ENCODE measurements around the gene FABP3.
A peak's percentile ranks its signal among the peaks of the same experiment; 100 is the strongest.

The FABP3 gene

DNA sequence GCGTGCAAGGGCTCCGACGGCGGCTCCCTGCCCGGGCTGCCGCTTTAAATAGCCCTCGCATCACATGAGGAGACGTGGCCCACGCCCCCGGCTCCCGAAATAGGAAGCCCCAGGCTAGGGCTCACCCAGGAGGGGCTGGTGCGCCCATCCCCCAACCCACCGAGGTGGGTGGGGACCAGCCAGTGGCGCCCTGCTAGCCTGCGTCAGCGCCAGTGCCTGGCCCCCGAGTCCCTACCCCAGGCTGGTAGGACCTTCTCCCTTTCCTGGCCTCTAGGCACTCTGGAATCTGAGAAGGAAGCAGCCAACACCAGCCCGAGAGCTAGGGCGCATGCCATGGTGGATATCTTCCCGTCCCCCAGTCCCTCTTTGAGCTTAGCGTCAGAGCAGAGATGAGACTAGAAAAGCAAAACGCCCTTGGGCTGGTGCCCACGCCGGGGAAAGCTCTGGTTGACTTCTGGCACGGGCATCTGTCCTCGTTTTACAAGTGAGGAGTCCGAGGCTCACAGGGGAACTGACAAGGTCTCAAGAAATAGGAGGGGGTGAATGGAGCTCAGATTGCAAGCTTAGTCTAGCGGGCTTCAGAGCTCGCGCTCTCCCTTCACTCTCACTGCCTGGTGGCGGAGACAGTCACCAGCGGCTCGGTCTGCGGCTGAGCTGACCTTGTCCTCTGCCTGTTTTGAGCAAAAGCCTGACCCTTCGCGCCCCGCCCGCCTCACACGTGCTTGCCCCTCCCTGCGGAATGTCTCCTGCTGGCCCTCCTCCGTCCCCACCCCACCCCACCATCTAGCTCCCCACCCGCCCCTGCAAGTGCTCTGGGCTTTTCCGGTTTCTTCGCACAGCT is at the start of gene FABP3:
Gene FABP3, minus strand, starts transcription at position 21 of the 841 bp plus-strand sequence. CDS start 62 bp downstream, outside the sequence.
- DNase-seq (ENCODE audit: low spot score), result peak; percentile 26

DNA sequence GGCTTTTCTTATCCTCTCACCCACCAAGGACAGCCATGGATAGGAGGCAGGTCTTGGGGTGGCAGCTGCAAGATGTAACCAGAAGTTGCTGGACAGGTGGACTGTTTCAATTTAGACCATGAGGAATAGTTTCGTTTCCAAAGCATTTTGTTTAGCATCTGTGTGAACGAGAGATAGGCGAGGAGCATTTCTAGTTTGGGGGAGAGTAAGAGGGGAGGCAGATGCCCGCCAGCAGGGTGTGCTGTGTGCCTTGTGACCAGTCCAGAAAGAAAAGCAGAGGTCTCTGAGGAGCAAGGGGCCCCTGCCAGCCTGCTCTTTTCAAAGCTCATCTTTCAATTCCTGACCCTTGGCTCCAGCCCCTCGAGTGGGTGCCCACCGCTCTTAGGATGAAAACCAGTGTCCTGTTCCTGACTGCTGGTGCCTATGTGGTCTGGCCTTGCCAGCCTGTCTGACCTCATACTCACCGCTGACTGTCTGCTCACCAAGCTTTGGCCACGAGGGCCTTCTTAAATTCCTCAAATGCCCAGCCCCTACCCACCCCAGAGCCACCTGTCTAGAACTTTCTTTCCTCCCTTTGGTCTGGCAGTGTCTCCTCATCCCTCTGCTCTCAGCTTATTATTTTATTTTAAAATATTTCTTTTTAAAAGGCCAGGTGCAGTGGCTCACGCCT is 48.6 kb upstream of the FABP3 start:
- no peak for DNase-seq (ENCODE audit: low spot score)

DNA sequence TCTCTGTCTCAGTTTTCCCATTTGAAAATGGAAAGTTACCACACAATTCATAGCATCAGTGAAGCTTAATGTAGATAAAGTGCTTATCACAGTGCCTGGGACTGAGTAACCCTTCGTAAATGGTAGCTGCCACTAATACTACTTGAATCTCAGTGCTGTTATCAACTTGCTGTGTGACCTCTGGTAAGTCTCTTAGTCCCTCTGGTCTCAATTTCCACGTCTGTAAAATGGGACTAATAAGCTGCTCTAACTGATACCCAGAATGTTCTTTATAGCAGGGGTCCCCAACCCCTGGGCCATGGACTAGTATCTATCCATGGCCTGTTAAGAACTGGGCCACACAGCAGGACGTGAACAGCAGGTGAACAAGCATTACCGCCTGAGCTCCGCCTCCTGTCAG is 47.8 kb upstream of the FABP3 start:
- no peak for DNase-seq (ENCODE audit: low spot score)

DNA sequence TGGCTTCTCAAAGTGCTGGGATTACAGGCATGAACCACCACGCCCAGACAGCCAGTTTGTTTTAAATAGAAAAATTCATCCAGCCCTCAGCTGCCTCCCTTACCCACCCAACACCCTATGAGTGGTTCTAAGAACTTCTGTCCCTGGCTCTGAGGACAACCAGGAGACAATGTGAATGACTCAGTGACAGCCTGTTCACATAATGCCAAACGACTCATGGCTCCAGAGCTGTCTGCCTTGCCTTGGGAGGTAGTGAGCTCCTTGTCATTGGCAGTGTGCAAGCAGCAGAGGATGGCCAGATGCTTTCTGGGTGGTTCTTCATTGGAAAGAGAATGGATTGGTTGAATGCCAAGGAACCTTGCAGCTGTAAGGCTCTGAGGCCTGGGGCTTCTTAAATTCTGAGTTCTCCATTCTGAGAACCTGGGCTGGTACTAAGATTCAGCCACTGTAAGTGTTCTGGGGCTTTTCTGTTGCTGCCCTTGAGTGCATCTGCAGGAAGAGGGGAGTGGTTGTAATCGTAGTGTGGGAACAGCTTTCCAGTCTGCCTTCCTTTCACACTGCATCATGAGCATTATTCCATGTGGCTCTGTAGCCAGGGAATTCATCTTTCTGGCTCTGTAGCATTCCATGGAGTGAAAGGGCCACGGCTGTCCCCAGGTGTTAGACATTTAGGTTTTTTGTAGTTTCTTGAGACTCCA is 45.9 kb upstream of the FABP3 start:
- no peak for DNase-seq (ENCODE audit: low spot score)

DNA sequence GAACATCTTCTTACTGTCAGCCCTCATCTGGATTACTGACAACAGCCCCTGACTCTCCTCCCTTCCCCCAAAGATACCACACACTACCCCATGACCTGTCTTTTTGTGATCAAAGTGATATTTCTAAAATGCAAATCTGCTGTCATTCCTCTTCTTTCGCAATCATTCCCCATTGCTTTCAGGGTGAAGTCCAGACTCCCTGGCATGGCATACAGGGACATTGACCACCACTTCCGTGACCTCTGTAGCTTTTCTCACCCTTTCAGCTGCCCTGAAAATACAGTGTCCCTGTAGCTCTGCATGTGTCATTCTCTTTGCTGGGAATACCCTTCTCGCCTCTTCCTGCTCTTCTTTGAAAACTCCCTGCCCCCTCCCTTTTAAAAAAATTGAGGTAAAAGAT is 44.3 kb upstream of the FABP3 start:
- DNase-seq (ENCODE audit: low spot score), result no peak

DNA sequence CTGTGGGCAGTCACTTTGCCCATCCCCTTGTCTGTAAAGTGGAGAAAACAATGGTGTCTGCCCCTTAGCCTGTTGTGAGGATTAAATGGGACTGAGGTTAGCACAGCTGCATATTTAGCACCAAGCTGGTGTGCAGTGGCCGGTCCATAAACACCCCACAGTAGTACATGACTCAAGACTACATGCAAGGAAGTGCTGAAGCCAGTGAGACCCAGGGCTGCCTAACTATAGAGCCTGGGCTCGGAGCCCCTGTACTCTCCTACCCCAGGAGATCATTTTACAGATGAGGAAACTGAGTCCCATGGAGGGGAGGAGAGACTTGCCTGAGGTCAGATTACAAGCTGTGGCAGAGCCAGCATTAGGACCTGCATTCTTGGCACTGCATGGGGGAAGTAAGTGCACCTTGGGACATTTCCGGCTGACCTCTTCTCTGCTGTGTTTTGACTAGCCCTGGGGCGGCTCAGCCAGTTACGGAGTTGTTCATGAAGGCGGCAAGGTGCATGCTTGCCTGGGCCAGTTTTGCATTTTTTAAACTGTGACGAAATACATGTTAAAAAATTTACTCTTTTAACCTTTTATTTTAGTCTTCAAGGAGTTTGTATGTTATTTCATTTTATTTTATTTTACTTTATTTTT is 43.3 kb upstream of the FABP3 start:
- no peak for DNase-seq (ENCODE audit: low spot score)

DNA sequence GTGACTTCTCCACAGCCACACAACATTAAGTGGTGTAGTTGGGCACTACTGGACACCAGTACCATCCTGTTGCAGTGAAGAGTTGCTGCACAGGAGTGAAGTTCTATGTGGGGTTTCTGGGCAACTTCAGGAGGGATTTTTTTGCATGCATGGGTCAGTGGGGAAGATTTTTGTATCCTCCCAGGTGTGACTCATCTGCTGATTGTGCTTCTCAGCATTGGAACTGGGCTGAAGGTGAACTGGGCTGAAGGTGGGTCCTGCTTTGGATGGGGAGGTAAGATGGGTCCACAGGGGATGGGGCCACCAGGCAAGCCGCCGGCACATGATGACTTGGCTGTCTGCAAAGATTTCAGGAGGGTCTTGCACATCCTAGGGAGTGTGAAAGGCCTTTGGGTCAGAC is 42.8 kb upstream of the FABP3 start:
- DNase-seq (ENCODE audit: low spot score), result no peak

DNA sequence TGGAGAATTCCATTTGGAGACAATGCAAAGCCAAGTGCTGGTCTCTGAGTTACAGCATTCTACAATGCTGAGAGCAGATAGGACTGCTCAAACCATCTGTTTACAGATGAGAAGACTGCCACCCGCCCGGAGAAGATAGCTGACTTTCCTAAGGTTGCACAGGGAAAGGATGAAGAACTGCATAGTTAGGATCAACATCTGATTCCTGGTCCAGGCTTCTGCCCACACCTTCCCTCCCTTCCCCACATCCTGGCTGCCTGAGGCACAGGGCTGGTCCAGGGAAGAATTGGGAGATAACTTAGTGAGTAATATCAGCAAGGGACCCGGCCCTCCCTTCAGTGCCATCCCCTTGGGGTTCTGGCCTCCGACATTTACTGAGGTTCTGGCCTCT is 42.1 kb upstream of the FABP3 start:
- DNase-seq (ENCODE audit: low spot score), result no peak

DNA sequence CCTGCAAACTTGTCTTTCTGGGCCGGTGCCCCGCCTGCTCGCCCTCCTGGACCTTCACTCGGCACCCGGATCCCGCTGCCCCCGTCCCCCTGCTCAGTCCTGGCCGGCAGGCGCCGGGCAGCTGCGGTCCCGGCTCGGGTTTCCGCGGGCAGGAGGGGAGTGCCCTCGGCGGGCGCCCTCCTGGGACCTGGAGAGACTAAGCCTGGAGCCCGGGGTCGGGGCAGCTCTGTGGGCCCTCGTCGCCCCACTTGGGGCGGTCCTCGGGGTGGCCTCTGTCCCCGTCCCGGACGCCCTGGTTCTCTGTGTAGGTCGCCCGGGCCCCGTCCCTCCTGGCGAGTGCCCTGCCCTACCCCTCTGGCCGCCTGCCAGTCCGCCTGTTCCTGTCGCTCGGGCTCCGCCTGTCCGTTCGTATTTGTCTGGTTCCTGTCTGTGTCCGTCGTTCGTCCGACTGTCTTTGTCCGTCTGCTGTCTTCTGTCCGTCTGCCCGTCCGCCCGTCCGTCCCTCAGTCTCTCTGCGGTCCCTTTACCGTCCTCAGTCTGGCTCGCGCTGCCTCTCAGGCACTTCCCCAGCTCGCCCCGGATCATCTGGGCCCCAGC is 40.6 kb upstream of the FABP3 start:
- DNase-seq (ENCODE audit: low spot score), result no peak

DNA sequence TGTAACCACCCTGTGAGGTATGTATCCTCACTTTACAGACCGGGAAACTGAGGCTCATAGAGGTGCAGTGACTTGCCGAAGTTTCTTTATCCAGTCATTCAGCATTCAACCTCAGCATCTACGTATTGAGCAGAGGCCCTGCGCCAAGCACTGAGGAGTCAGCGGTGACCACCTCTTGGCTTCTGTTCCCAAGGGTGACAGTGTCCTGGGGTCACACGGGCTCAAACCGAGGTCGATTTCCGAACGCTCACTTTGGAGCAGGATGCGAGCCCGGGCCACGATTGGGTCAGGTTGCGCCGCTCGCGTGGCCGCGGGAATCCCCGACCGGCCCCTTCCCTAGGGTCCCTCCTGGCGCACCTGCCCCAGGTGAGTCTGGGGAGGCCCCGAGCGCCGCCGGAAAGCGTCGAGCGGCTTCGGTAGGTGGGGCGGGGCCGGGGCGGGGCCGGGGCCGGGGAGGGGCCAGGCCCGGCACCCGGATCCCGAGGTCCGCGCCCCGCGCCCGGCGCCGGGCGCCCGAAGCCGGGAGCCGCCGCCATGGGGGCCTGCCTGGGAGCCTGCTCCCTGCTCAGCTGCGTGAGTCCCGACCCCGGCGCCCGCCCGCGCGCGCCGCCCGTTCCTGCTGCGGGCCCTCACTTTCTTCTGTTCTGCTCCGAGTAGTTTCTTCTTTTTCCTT is 40.0 kb upstream of the FABP3 start, which contains the start of gene SERINC2:
Gene SERINC2, plus strand, starts transcription at position 482 of the 673 bp plus-strand sequence. Its CDS starts 53 bp downstream, at position 535.
- DNase-seq (ENCODE audit: low spot score), result no peak

DNA sequence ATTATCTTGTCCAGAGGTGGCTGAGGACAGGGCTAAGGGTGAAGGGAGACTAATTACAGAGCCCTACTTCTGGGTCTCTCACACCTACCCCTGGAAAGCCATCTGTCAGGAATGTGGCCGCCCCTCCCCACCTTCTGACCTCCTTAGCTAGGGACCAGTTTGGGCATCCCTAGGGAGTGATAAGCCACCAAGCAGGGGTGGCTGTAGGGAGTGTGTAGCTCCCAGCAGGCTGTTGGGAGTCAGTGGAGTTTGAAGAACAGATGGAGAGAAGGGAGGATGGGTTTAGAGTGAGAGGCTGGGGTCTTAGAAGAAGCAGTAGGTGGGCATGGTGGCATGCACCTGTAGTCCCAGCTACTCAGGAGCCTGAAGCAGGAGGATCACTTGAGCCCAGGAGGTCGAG is 39.3 kb upstream of the FABP3 start:
- no peak for DNase-seq (ENCODE audit: low spot score)

DNA sequence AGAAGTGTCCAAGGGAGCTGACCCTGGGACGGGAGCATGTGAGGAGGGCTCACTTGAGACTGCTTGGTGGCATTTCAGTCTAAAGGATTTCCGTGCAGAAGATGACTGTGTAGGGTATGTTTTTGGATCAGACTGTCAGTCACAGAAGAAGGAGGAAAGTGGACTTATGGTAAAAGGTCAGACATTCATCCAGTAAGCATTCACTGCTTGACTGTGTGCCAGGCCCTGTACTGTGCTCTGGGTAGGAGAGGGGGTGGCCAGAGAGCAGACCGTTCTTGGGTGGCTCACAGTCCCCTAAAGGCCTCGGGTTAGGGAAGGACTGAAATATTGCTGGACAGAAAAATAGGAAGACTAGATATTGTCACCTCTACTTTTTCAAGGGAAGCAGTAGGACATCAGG is 38.0 kb upstream of the FABP3 start:
- DNase-seq (ENCODE audit: low spot score), result no peak

DNA sequence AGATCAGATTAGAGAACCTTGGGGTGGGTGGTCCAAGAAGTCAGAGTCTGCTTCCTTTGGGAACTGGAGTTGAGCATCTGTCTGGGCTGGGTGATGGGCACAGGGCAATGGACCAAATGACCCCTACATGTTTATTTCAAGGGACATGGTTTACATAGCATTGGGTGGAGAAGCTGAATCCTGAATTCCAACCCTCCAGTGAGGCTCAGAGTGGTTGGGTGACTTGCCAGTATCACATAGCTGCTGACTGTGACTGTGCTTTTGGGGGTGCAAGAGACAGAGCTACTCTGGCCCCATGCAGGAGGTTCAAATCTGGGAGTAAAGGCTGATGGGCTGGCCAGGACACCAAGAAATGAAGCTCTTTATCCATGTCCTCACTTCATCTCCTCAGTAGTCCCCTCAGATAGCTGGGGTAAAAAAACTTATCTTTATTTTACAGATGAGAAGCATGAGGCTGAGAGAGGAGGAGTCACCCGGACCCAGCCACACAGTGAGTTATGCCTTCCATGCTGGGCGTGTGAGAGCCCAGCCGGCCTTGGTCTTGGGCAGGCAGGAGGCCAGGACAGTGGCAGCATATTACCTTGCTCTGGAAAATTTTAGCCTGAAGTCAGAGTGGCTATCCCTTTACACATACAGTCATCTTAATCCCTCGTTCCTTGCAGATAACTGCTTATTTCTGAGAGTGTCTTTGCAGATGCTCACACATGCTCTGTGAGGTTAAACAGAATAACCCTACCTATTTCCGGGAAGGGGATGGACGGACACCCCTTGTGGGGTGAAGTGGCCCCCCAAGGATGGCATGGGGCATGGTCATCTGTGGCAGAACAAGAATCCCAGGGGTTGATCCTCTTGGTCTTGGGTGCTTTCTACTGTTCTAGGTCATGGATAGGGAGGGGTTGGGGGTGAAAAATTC is 37.3 kb upstream of the FABP3 start:
- no peak for DNase-seq (ENCODE audit: low spot score)

DNA sequence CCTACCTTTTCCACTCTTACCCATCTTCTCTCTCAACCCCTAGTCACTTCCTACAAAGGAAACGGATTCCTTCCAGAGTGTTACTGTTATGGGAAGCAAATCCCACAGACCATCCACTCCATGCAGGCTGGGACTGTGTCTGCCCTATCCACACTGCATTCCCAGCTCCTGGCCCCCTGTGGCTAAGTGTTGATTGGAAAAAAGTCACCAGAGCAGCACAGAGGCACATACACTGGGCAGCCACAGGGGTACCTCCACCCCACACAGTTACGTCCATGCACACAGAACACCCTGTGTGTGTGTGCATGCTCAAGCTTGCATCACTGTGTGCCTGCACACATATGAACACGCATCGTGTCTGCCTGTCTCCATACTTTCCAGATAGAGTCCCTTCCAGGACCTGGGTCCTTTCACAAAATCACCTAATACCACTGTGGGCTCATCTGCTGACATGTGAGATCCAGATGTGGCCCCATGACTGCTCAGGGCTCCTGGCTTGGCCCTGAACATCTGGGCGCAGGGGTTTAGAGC is 36.0 kb upstream of the FABP3 start:
- no peak for DNase-seq (ENCODE audit: low spot score)

DNA sequence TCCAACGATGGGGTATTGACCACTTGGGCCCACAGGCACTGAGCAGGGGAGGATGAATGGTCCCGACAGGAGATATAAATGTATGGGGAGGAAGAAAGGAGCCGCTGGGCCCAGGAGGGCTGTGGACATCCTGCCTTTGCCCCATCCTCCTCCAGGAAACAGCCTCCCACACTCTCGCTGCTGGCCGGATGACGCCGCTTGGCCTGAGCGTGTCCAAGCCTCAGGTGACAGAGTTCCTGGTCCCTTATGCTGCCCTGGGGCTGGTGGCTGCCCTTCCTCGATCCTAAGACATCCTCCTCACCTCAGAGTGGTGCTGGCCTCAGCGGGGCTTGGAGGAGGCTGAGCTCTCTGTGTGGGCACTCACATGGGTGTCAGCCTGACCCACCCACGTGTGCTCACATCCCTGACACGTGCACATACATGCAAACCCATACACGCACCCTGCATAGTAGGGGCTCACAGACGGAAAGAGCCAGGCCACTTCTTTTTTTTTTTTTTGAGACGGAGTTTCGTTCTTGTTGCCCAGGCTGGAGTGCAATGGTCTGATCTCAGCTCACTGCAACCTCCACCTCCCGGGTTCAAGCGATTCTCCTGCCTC is 34.3 kb upstream of the FABP3 start:
- DNase-seq (ENCODE audit: low spot score), result no peak

DNA sequence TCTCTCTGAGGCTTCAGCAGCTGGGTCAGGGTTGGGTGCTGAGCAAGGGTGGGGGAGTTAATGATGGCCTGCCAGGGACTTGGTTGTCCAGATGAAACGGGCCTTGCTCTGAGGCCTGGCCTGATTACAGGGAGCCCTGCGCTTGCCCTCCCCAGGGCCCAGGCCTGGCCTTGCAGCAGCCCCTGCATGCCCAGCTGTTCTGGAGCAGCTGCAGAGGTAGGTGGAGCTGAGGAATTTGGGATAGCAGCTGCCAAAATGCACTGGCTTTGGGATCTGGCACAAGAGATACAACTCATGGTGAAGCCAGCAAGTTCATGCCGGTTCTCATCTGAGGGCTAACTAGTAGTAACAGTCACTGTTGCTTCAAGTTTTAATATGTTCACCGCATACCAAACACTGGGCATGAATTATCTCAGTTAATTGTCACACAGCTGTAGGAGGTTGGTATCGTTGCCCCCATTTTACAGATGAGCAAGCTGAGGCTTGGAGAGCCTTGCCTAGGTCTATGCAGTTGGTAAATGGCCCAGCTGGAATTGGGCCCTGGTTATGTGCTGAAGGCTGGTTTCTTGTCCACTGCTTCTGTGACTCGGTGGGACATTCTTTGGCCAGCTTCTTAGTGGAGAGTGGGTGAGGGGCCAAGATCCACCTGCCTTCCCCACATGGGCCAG is 32.8 kb upstream of the FABP3 start:
- no peak for DNase-seq (ENCODE audit: low spot score)

DNA sequence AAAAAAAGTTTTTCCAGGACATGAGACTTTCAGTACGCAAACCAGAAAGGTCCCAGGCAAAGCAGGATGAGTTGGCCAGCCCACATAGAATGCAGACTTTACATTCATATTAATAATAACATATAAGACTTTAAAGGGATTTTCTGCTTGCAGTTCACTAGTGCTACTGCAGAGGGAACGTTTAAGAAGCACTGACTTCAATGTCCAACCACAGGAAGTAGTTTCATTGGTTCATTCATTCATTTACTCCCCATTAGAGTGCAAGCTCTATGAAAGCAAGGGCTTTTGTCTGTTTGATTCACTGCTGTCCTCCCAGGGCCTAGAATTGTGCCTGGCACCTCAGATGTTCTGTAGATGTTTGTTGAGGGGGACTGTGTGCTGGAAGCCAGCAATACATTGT is 28.4 kb upstream of the FABP3 start:
- no peak for DNase-seq (ENCODE audit: low spot score)

DNA sequence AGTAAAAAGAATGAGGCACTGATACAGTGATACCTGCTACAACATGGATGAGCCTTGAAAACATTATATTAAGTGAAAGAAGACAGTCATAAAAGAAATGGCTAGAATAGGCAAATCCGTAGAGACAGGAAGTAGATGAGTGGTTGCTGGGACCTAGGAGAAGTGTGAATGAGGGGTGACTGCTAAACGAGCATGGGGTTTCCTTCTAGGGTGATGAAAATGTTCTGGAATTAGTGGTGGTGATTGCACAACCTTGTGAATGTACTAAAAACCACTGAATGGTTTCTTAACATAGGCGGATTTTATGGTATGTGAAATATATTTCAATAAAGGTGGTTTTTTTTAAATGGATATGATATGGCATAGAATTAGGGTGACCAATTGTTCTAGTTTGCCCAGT is 27.5 kb upstream of the FABP3 start:
- no peak for DNase-seq (ENCODE audit: low spot score)

DNA sequence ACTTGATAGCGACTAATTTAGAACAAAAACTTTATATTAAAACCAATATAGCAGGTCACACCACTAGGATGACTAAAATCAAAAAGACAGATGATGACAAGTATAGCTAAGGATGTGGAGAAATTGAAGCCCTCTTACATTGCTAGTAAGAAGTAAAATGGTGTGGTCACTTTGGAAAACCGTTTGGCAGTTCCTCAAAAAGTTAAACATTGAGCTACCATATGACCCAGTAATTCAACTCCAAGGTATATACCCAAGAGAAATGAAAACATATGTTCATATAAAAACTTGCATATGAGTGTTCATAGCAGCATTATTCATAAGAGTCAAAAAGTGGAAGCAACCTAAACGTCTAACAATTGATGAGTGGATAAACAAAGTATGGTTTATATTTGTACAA is 27.1 kb upstream of the FABP3 start:
- no peak for DNase-seq (ENCODE audit: low spot score)

Data from COLO829 (cell line).